Parathyroid adenoma (tissue), 2 donors: ENCODE measurements around the gene SOWAHC.

Experiments
- H2AFZ ChIP-seq: fragments of 300-600 bp; sonication (generic); one replicate; pipeline ENCODE4 v1.7.0; 2017; ENCODE audit warnings: antibody characterized with exemption, mild to moderate bottlenecking
- H3K27ac ChIP-seq: fragments of 300-600 bp; sonication (generic); one replicate; pipeline ENCODE4 v1.7.0; 2017
- H3K27me3 ChIP-seq: fragments of 300-600 bp; sonication (generic); one replicate; pipeline ENCODE4 v1.7.0; 2017; ENCODE audit warnings: low read length; ENCODE audit not compliant: control insufficient read depth, insufficient read depth
- H3K36me3 ChIP-seq: fragments of 300-600 bp; sonication (generic); one replicate; pipeline ENCODE4 v1.7.0; 2017; ENCODE audit warnings: low read length; ENCODE audit not compliant: control insufficient read depth, insufficient read depth
- H3K4me1 ChIP-seq: fragments of 300-600 bp; sonication (generic); one replicate; pipeline ENCODE4 v1.7.0; 2017; ENCODE audit warnings: control low read depth
- H3K4me2 ChIP-seq: fragments of 300-600 bp; sonication (generic); one replicate; pipeline ENCODE4 v1.7.0; 2017; ENCODE audit warnings: low read length
- H3K4me3 ChIP-seq: fragments of 300-600 bp; sonication (generic); one replicate; pipeline ENCODE4 v1.7.0; 2017; ENCODE audit warnings: low read depth, low read length
- H3K79me2 ChIP-seq: fragments of 300-600 bp; sonication (generic); one replicate; pipeline ENCODE4 v1.7.0; 2017; ENCODE audit warnings: control low read depth
- H3K9ac ChIP-seq: fragments of 300-600 bp; sonication (generic); one replicate; pipeline ENCODE4 v1.7.0; 2017; ENCODE audit warnings: mild to moderate bottlenecking
- H3K9me3 ChIP-seq: fragments of 300-600 bp; sonication (generic); one replicate; pipeline ENCODE4 v1.7.0; 2017; ENCODE audit warnings: low read length; ENCODE audit not compliant: control insufficient read depth
- TF ChIP-seq, protein P1 (sequence below): fragments of 300-600 bp; sonication (generic); IDR thresholded peaks from one replicate; pipeline ENCODE4 v1.7.0; 2017; ENCODE audit warnings: antibody characterized with exemption, mild to moderate bottlenecking
- donor health status: primary hyperparathyroidism.

Gene SOWAHC

DNA sequence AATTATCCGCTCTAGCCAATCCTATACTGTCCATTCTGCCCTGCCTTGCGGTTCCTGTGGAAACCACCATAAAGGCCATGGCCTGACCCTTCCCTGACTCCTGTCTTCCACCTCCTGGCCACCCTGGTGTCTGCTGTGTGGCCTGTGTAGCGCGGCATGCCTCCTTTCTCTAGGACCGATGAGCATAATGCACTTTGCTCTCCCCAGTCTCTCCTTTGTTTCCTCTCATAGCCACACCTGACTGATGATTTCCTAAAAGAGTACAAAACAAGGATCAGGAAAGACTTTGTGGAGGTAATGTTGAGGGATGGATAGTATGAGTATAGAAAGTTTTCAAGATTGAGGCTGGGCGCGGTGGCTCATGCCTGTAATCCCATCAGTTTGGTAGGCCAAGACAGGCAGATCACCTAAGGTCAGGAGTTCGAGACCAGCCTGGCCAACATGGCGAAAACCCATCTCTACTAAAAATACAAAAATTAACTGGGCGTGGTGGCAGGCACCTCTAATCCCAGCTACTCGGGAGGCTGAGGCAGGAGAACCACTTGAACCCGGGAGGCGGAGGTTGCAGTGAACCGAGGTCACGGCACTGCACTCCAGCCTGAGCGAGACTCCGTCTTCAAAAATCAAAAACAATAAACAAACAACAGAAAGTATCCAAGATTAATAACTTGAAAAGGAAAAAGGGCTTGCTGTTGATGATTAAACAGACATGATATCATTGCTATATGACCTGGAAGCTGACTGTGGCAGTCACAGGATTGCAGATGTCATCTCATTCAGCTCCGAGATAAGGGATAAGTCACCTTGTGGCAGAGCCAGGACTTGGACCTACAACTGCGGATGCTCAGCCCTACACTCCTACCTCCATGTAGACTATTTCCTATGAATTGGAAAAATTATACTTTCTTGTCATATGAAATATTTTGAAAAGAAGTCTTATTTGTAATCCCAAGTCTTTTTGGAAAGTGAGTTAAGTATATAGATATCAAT is 16.6 kb downstream of the SOWAHC start:
- H3K9ac ChIP-seq, result no peak overlapping the region
- H3K79me2 ChIP-seq, result no peaks in the 10 kb centered on the region
- no peak overlapping the region for H3K4me2 ChIP-seq
- no peaks in the 10 kb centered on the region for H3K27me3 ChIP-seq
- TF ChIP-seq, protein P1, sequence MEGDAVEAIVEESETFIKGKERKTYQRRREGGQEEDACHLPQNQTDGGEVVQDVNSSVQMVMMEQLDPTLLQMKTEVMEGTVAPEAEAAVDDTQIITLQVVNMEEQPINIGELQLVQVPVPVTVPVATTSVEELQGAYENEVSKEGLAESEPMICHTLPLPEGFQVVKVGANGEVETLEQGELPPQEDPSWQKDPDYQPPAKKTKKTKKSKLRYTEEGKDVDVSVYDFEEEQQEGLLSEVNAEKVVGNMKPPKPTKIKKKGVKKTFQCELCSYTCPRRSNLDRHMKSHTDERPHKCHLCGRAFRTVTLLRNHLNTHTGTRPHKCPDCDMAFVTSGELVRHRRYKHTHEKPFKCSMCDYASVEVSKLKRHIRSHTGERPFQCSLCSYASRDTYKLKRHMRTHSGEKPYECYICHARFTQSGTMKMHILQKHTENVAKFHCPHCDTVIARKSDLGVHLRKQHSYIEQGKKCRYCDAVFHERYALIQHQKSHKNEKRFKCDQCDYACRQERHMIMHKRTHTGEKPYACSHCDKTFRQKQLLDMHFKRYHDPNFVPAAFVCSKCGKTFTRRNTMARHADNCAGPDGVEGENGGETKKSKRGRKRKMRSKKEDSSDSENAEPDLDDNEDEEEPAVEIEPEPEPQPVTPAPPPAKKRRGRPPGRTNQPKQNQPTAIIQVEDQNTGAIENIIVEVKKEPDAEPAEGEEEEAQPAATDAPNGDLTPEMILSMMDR, result no peak
- H3K4me1 ChIP-seq, result no peaks in the 10 kb centered on the region
- H3K4me3 ChIP-seq, result no peak overlapping the region
- no peak overlapping the region for H3K27ac ChIP-seq
- H3K36me3 ChIP-seq, result no peaks in the 10 kb centered on the region
- no peaks in the 10 kb centered on the region for H3K9me3 ChIP-seq
- H2AFZ ChIP-seq, result no peak overlapping the region

DNA sequence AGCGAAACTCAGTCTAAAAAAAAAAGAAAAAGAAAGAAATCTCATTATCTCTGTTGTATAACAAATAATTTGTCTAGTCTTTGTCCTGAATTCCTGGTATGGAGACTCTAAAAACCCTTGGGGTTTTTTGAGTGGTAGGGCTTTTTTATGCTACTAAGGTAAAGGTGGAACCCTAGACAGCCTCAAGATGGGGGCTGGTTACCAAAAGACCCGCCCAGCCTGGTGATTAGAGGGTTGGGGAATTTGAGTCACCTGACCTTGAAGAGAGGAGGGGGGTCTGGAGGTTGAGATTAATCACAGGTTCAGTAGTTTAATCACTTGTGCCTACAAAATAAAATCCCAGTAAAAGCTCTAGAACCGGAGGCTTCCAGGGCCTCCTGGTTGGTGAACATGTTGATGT is 17.6 kb downstream of the SOWAHC start:
- no peaks in the 10 kb centered on the region for H3K27me3 ChIP-seq
- H3K9me3 ChIP-seq, result no peaks in the 10 kb centered on the region
- H3K79me2 ChIP-seq, result no peaks in the 10 kb centered on the region
- no peaks in the 10 kb centered on the region for H3K36me3 ChIP-seq
- H3K9ac ChIP-seq, result no peak overlapping the region
- H3K4me1 ChIP-seq, result no peaks in the 10 kb centered on the region
- no peak overlapping the region for H3K4me3 ChIP-seq
- H2AFZ ChIP-seq, result no peak overlapping the region
- TF ChIP-seq, protein P1, result no peak
- H3K27ac ChIP-seq, result no peak overlapping the region
- H3K4me2 ChIP-seq, result no peak overlapping the region

DNA sequence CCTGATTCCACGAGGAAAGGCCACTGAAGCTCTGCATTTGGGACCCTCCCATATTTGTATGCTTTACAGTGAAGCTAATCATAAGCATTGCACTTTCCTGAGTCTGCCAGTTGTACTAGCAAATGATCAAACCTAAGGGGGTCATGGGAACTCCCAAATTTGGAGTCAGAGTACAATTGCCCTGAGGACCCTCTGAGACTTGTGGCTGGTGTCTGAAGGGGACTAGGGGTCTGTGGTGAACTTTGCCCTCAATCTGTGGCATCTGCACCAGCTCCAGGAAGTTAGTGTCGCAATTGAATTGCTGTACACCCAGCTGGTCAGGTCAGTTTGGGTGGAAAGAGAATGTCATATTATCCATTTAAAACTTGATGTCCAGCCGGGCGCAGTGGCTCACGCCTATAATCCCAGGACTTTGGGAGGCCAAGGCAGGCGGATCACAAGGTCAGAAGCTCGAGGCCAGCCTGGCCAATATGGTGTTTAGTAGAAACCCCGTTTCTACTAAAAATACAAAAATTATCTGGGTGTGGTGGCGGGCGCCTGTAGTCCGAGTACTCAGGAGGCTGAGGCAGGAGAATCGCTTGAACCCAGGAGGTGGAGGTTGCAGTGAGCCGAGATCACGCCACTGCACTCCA is 18.1 kb downstream of the SOWAHC start:
- TF ChIP-seq, protein P1, result no peak
- Histone ChIP-seq H3K27me3 (no peaks in the 10 kb centered on the region), H3K4me3 (no peak overlapping the region), H3K9me3 (no peaks in the 10 kb centered on the region), H3K9ac (no peak overlapping the region), H3K4me1 (no peaks in the 10 kb centered on the region), H2AFZ (no peak overlapping the region), H3K4me2 (no peak overlapping the region), H3K27ac (no peak overlapping the region), H3K36me3 (no peaks in the 10 kb centered on the region), H3K79me2 (no peaks in the 10 kb centered on the region)

DNA sequence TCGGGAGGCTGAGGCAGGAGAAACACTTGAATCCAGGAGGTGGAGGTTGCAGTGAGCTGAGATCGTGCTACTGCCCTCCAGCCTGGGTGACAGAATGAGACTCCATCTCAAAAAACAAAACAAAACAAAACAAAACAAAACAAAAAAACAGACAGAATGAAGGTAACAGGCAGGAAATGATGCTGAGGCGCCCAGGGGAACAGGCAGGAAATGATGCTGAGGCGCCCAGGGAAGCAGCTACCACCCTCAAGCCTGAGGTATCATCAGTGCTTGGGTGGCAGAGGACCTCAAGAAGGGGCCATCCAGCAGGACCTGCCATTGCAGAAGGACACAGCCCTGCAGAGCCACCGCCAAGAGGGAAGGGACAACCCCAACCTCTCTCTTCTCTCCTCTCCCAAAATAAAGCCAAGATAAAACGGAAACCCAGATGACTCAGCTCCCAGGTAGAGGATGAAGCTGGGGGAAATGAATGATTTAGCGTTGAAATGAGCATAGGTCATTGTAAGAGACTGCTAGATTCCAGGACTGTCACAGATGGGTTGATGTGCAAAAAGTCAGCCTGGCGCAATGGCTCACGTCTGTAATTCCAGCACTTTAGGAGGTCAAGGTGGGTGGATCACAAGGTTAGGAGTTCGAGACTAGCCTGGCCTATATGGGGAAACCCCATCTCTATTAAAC is 19.3 kb downstream of the SOWAHC start:
- no peak overlapping the region for H2AFZ ChIP-seq
- no peaks in the 10 kb centered on the region for H3K9me3 ChIP-seq
- no peaks in the 10 kb centered on the region for H3K4me1 ChIP-seq
- no peak overlapping the region for H3K9ac ChIP-seq
- H3K36me3 ChIP-seq, result no peaks in the 10 kb centered on the region
- TF ChIP-seq, protein P1, result no peak
- H3K27ac ChIP-seq, result no peak overlapping the region
- no peak overlapping the region for H3K4me3 ChIP-seq
- H3K4me2 ChIP-seq, result no peak overlapping the region
- H3K27me3 ChIP-seq, result no peaks in the 10 kb centered on the region
- no peaks in the 10 kb centered on the region for H3K79me2 ChIP-seq
